Raji (cell line): ENCODE results near the gene ARSJ.

Experiments used
- POLR2A ChIP-seq: IDR thresholded peaks from 2 replicates; pipeline ENCODE4 v1.6.1; 2011; ENCODE audit warnings: low read depth, low read length, control low read depth; ENCODE audit not compliant: insufficient read depth

Gene ARSJ

DNA sequence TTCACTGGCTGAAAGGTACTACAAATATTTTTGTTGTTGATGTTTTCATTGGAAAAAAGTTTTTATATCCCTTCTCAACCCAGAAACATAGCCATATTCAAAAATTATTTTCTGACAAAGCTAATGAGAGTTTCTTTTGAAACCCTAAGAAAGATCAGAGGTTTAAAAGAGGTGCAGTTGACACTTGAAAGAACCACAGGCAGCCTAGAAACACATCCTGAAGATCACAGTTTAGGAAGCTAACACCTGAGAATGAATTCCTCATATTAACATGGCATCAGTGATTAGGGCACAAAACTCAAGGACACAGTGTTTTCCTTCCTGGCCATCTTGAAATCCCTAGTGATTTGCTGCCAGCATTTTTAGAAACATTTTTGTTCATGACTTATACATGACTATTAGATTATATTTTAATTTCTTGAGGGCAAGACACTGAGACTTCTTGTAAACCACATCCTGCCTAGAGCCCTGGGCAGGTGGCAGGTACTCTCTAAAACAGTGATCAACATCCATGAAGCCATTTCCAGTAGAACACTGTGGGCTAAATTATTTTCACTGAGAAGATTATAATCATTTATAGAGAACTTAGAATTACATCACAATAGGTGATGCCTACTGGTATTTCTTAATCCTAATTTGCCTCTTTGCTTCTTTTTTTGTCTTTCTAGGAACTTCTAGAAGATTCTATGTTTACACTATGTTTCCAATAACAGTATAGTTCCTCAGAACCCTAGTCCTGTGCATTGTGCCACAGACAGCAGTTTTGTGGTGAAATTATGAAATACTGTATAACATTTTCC lies 80.0 kb downstream of the ARSJ start:
- TF ChIP-seq POLR2A: no peak

DNA sequence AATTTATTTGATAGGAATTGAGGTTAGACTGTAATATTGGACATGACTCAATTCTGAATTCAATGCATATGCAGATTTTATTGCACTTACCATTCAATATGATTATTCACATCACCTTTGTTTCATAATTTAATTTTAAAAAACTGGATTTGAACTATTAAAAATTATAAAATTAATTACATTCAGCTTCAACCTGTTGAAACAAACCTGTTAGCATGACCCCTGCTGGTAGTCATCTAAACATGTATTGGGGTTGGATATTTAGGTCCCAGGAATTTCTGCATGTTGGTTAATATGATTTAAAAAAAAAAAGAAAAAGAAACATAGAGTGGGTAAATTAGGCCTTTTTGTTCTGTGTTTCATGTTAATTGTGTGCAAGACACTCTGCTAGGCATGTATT lies 85.9 kb downstream of the ARSJ start:
- no peak for TF ChIP-seq POLR2A

DNA sequence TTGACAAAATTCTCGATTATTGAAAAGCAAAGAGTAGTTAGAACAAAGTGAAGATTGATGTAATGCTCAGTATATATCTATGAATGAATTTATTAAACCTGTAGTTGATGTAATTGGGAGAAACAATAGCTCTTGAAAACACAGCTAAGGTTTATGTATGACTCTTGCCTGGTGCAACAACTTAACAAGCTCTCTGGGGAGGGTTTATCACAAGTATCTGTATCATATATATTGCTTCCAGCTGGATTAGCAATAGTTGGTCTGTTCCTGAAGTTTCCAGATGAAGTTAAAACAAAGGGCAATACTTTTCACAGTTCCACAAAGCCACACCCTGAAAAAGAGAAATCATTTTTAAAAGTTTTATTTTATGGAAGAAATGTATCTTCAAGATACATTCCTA lies 91.4 kb downstream of the ARSJ start:
- no peak for TF ChIP-seq POLR2A

DNA sequence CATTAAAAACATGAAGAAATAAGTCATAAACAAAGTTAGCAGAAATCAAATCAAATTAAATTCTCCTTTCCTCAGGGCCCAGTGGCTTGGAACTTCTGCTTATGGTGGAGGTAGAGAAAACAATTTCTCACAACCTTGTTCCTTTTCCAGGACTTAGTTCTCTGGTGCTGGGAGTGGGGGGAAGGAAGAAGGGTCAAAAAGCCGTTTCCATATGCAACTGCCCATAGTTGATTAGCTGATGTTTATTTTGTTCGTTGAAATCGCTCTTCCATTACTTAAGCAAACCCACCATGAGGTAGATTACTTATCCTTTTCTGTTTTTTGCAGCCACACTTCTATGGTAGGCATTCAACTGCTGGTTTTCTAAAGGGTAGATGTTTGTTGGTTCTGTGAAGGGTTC lies 94.2 kb downstream of the ARSJ start:
- TF ChIP-seq POLR2A: no peak

DNA sequence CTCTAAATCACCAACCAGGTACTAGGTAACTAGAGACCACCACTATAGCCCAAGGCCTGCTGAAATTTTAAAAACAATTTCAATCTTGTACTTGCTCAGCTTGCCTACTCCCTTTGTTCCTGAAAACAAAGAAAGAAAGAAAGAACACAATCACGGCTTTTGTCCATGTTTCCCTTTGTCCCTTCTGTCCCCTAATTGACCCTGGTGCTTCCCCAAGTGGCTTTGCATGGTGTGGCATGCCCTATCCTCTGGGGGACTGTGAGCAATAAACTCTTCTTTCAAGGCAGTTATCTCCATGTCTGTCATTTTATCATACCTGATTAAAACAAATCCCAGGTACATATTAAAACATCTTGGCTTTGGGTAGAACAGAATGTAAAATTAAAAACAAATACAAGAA lies 94.8 kb downstream of the ARSJ start:
- no peak for TF ChIP-seq POLR2A

DNA sequence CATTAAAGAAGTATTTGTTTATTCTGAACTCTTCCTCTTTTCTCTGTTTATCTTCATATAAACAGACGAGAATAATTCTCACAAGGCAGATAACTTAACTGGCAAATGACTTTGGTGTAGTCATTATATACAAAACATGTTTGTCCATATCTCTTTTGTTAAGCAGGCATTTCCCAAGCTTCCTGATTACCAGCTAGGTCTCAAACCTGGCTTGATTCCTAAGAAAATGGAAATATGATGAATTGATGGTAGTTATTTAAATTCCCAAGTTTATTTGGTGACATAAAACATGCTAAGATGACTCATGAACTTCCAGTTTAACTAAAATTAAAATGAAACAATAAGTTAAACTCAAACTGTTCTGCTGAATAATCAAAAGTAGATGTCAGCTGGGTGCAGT lies 96.8 kb downstream of the ARSJ start:
- no peak for TF ChIP-seq POLR2A

DNA sequence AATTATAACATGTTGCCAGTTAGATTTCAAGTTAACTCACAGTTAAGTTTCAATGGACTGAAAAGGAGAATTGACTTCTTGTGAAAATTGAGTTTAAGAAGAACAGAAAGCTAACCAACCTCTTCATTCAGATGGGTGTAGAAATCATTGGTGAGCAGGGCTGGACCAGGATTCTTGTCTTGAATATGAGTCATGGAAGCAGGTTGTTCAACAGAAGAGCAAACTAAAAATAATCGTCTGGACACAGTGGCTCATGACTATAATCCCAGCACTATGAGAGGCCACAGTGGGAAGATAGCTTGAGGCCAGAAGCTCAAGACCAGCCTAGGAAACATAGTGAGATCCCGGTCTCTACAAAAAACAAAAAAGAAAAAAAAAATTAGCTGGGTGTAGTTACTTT lies 98.2 kb downstream of the ARSJ start:
- TF ChIP-seq POLR2A: no peak

DNA sequence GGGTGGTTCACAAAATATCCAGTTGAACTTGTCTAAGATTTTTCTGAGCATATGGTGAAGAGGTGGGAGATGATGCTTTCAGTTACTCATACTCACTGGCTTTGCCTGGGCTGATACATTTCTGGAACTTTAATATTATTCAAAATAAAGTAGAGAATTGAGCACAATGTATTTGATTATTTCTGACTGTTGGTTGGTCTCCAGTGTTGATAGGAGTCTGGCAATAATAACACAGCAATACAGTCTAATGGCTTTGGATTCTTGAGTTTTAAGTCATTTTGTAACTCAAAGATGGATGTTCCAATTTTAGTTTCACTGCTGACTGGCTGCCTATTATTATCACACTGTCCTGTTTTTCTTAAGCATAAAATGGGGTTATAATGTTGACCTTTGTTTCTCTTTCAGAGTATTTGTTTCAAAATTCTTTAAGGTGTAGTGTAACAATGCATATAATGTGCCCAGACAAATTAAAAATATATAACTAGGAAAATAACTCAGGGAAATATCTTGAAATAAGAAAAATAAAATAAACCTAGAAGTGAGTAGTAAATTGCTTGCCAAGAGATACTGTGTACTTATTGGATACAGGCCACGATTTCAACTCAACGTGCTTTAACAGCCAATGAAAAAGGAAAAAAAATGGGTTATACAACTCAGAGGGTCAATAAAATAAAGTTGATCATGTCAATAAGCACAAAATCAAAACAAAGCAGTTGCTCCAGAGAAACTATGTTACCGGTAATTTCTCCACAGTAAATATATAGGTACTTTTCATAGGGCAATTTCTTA lies 99.0 kb downstream of the ARSJ start:
- TF ChIP-seq POLR2A: no peak

DNA sequence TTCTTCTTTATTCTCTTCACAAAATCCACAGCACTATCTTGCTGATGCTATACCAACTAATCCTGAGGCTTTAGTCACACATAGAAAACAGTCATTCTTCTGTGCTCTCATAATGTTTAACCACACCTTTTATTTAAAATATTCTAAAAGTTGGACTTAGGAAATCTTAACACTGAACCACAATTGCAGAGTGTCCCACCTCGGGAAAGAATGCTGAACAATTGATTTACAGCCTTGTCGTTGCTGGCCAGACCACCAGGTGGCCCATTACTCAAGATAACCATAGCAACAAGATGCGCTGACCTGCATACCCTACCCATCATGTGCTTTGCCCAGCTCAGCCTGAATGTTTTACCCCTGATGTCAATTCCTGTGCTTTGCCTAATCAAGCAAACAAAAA lies 100.8 kb downstream of the ARSJ start:
- TF ChIP-seq POLR2A: no peak

DNA sequence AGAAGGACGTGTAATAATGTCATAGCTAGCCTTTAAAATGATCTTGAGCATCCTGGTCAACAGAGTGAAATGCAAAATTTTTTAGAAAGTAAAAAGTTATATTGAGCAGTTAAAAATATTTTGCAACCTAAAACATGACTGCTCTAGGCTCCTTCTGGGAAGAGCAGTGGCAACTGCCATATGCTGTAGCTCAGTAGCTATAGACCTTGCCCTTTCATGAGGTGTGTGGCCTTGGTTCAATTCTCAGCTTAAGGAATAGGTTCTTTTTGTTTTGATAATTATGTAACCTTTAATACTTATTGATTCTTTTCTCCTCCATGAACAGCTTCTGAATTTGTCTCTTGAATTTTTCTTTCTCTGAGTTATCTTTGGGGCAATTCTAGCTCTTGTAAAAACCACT lies 105.0 kb downstream of the ARSJ start:
- no peak for TF ChIP-seq POLR2A

DNA sequence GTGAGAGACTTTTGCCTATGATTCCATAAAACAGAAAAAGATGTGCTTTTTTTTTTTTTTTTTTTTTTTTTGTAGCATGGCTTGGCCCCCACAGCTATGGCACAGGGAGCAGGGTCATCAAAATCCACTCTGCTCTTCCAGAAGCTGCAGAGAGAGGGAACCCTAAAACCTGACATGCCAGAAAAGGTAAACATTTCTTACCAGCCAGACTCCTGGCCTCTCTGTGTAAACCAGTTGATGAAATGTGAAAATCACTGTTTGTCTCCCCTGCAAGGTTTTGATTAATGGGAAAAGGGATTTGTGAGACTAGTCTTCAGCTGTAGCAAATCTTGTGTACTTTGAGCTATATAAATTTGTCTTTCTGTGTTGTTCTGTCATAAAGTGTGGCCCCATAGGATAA lies 105.9 kb downstream of the ARSJ start:
- no peak for TF ChIP-seq POLR2A

DNA sequence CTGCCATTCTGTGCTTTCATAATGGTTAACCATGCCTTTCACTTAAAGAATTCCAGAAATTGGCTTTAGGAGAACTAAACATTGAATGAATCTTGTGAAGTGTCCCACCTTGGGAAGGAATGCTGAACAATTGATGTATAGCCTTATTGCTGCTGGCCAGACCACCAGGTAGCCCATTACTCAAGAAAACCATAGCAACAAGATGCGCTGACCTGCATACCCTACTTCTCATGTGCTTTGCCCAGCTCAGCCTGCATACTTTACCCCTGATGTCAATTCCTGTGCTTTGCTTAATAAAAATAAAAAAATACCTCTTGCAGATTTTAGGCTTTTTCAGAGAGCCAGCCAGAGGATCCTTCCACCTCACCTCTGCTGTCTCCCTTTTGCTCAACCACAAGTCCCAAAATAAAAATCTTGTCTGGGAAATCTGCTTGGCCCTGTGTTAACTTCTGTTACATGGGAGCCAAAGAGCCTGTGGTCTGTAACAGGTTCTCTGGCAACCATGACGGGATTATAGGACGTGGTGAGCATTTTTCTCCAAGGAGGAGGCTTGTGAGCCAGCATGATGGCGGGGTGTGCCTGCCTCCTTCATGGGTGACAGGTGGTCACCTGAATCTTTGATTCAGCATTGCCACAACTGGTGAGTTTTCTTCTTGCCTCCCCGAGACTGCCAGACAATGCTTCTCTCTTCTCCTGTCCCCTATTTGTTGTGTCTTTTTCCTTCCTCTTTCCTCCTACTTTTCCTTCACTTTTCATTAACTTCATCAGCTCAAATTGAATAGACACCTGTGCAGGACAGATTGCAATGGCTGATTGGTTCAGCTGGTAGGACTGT lies 106.8 kb downstream of the ARSJ start:
- TF ChIP-seq POLR2A: no peak

DNA sequence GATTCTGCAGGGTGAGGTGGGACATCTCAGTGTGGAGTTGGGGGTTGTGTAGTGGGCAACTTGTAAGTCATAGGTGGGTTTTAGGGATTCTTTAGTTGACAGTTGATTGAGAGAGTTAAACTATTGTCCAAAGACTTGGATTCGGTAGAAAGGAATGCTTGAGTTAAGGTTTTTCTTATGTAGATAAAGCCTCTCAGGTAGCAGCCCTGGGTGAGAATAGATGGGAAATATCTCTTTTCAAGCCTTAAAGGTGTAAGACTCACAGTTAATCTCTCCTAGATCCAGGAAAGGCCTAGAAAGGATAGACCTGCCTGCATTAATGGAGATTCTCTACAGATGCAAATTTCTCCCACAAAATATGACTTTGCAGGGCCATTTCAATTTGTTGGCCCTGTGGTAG lies 108.4 kb downstream of the ARSJ start:
- no peak for TF ChIP-seq POLR2A

DNA sequence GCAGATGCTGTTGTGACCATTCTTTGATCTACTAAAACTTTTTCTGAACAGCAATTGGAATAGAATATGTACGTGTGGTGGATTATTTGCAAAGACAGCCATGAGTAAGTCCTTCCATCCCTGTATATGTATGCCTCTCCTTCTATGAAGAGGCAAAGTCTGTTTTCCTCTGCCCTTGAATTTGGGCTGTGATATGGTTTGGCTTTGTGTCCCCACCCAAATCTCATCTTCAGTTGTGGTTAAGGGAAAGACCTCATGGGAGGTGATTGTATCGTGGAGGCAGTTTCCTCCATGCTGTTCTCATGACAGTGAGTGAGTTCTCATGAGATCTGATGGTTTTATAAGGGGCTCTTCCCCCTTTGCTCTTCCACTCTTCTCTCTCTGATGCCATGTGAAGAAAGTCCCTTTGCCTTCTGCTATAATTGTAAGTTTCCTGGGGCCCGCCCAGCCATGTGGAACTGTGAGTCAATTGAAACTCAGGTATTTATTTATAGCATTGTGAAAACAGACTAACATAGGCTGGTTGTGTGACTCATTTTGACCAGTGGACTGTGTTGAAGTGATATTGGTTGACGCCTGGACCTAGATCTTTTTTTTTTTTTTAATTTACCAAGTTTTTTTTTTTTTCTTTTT lies 109.6 kb downstream of the ARSJ start:
- no peak for TF ChIP-seq POLR2A

DNA sequence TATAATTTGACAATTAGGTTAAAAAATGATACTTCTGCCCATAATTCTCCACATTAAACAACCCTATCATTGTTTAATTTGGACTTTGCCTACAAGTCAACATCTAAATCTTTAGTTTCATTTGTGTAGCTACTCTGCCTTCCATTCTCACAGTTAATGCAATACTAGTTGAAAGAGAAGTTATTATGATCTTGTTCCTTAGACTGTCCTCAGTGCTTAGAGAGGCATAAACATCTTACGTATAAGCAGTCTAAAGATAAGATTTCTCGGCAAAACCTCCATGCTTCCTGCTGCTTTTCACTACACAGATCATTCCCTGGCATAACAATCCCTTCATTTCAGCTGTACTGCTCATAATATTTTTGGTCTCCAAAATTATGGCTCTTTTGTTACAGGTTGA lies 112.8 kb downstream of the ARSJ start:
- TF ChIP-seq POLR2A: no peak
